ENCODE measurements around the gene XYLB. TPM values are rescaled to one million over a fixed set of nuclear protein-coding genes. Genes with fewer than 3 reads are reported as not detected.

Gene XYLB
- total RNA-seq, 4 donors from 2014 or later, result 2.4 to 5.0 (median 2.5) TPM

- no peak for DNase-seq
- H3K4me3 ChIP-seq, result no peak overlapping the region
- peaks cover 0 to 12% (median 0%) of the 10 kb centered on the region in 3 donors for H3K9me3 ChIP-seq
- H3K27me3 ChIP-seq, result no peaks in the 10 kb centered on the region
- WGBS, 2 donors, result 93 to 94% methylated on average over 5 of the region's 5 CpGs
- H3K27ac ChIP-seq, result no peak overlapping the region
- H3K4me1 ChIP-seq, result peaks cover 0 to 9% (median 5%) of the 10 kb centered on the region in 3 donors
- intact Hi-C loops (cut with DNase I), result no loop called here
- TF ChIP-seq POLR2A (IDR thresholded peaks at IDR 0.05) (no peak), CTCF (IDR thresholded peaks at IDR 0.05) (no peak)
- H3K36me3 ChIP-seq, result peaks cover 0 to 8% (median 0%) of the 10 kb centered on the region in 3 donors
These were observed 41.3 kb downstream of the XYLB start for GRCh38 chr3:38387862-38388261.

- intact Hi-C loops (cut with DNase I), result no loop called here
- no peaks in the 10 kb centered on the region for H3K27me3 ChIP-seq
- peaks cover 0 to 26% (median 6%) of the 10 kb centered on the region in 3 donors for H3K36me3 ChIP-seq
- peaks cover 0 to under 1% (median 0%) of the 10 kb centered on the region in 3 donors for H3K9me3 ChIP-seq
- 88 to 97% methylated on average over 1 of the region's 1 CpG for WGBS, 2 donors
- H3K4me1 ChIP-seq, result no peaks in the 10 kb centered on the region
- no peak for DNase-seq
- no peak overlapping the region for H3K27ac ChIP-seq
- no peak overlapping the region for H3K4me3 ChIP-seq
- TF ChIP-seq POLR2A (IDR thresholded peaks at IDR 0.05), result no peak
- no peak for TF ChIP-seq CTCF (IDR thresholded peaks at IDR 0.05)
These were observed 46.1 kb downstream of the XYLB start for GRCh38 chr3:38392604-38393163.

GRCh38 chr3:38396239-38396638, 49.7 kb downstream of the XYLB start:
- DNase-seq, result no peak
- Histone ChIP-seq H3K9me3 (no peaks in the 10 kb centered on the region), H3K36me3 (peaks cover 0 to 59% (median 8%) of the 10 kb centered on the region in 3 donors), H3K4me1 (no peaks in the 10 kb centered on the region), H3K27me3 (no peaks in the 10 kb centered on the region), H3K4me3 (no peak overlapping the region), H3K27ac (no peak overlapping the region)
- intact Hi-C loops (cut with DNase I), result no loop called here
- WGBS, 2 donors, result 93 to 100% methylated on average over 1 to 2 of the region's 2 CpGs
- TF ChIP-seq CTCF (IDR thresholded peaks at IDR 0.05) (no peak), POLR2A (IDR thresholded peaks at IDR 0.05) (no peak)

GRCh38 chr3:38396861-38397260, 50.3 kb downstream of the XYLB start:
- Histone ChIP-seq H3K4me1 (no peaks in the 10 kb centered on the region), H3K9me3 (no peaks in the 10 kb centered on the region), H3K4me3 (no peak overlapping the region), H3K27ac (no peak overlapping the region), H3K36me3 (peaks cover 0 to 66% (median 14%) of the 10 kb centered on the region in 3 donors), H3K27me3 (no peaks in the 10 kb centered on the region)
- TF ChIP-seq CTCF (IDR thresholded peaks at IDR 0.05) (no peak), POLR2A (IDR thresholded peaks at IDR 0.05) (no peak)
- 80 to 96% methylated on average over 3 of the region's 5 CpGs for WGBS, 2 donors
- intact Hi-C loops (cut with DNase I), result no loop called here
- DNase-seq, result no peak

- H3K4me3 ChIP-seq, result no peak overlapping the region
- no peak for DNase-seq
- H3K27me3 ChIP-seq, result no peaks in the 10 kb centered on the region
- no peak overlapping the region for H3K27ac ChIP-seq
- 43 to 50% methylated on average over 5 of the region's 5 CpGs for WGBS, 2 donors
- intact Hi-C loops (cut with DNase I), result no loop called here
- no peaks in the 10 kb centered on the region for H3K9me3 ChIP-seq
- TF ChIP-seq POLR2A (IDR thresholded peaks at IDR 0.05) (no peak), CTCF (IDR thresholded peaks at IDR 0.05) (no peak)
- peaks cover 0 to 70% (median 15%) of the 10 kb centered on the region in 3 donors for H3K36me3 ChIP-seq
- no peaks in the 10 kb centered on the region for H3K4me1 ChIP-seq
These were observed 50.7 kb downstream of the XYLB start for GRCh38 chr3:38397320-38397719.

Measured in esophagus squamous epithelium (tissue), 5 donors.